SHP77 (cell line): Measurements from ENCODE around the gene FARP1.
A peak's percentile ranks its signal among the peaks of the same experiment; 100 is the strongest.

Source experiments
- DNase-seq, 2 experiments: peaks; one replicate each; lab custom pipeline; 2025; lab: John Stamatoyannopoulos, UW

FARP1 gene

GRCh38 chr13:98203646-98204326 lies 60.9 kb downstream of the FARP1 start:
- DNase-seq = no peak

GRCh38 chr13:98204546-98204945 lies 61.7 kb downstream of the FARP1 start:
- no peak for DNase-seq

- no peak for DNase-seq
These were observed 64.1 kb downstream of the FARP1 start for GRCh38 chr13:98206946-98207345.

GRCh38 chr13:98207416-98207815 lies 64.5 kb downstream of the FARP1 start:
- DNase-seq = no peak

GRCh38 chr13:98208606-98209005 lies 65.7 kb downstream of the FARP1 start:
- DNase-seq = no peak

- DNase-seq = no peak
These were observed 69.9 kb downstream of the FARP1 start for GRCh38 chr13:98212763-98213162.

GRCh38 chr13:98213354-98213753 lies 70.5 kb downstream of the FARP1 start:
- no peak for DNase-seq

GRCh38 chr13:98214008-98214643 lies 71.2 kb downstream of the FARP1 start:
- DNase-seq = no peak

- DNase-seq = no peak
These were observed 71.8 kb downstream of the FARP1 start for GRCh38 chr13:98214707-98215106.

- DNase-seq = no peak
These were observed 72.6 kb downstream of the FARP1 start for GRCh38 chr13:98215508-98215907.

- peak; percentile 42 to 69 for DNase-seq
These were observed 73.3 kb downstream of the FARP1 start for GRCh38 chr13:98216135-98216565.

GRCh38 chr13:98216711-98217285 lies 73.9 kb downstream of the FARP1 start:
- DNase-seq = peak in 1 of 2 experiments; percentile 30

- no peak for DNase-seq
These were observed 74.7 kb downstream of the FARP1 start for GRCh38 chr13:98217597-98217996.

- DNase-seq = no peak
These were observed 76.8 kb downstream of the FARP1 start for GRCh38 chr13:98219685-98220084.

GRCh38 chr13:98220271-98220791 lies 77.4 kb downstream of the FARP1 start:
- DNase-seq = no peak

GRCh38 chr13:98221234-98221633 lies 78.3 kb downstream of the FARP1 start:
- no peak for DNase-seq

- DNase-seq = no peak
These were observed 79.2 kb downstream of the FARP1 start for GRCh38 chr13:98222081-98222554.

- DNase-seq = no peak
These were observed 79.9 kb downstream of the FARP1 start for GRCh38 chr13:98222816-98223215.

- DNase-seq = no peak
These were observed 80.8 kb downstream of the FARP1 start for GRCh38 chr13:98223741-98224140.

- DNase-seq = no peak
These were observed 81.7 kb downstream of the FARP1 start for GRCh38 chr13:98224557-98224956.

GRCh38 chr13:98225036-98225940 lies 82.4 kb downstream of the FARP1 start:
- DNase-seq = no peak

- DNase-seq = no peak
These were observed 83.6 kb downstream of the FARP1 start for GRCh38 chr13:98226496-98226895.
